ENCODE data around the gene TBC1D32.

The TBC1D32 gene

DNA sequence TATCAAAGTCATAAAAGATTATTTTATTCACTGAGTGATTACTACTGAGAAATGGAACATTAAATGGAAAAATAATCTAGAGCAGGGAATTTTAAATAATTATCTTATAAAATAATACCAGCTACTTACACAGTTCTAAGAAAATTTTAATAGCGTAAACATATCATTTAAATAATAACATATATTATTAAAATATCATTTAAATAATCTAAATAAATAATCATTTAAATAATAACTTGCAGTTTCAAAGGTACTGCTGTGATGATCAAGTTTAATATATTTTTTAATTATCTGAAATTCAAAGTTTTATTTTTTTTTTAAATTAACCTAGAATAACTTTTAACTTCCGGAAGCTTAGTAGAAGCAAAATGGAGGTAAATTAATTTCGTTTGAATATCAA, 301.2 kb downstream of the TBC1D32 start:
- DNase-seq (ENCODE audit: insufficient read length): no peak
- TF ChIP-seq TAF1 (IDR thresholded peaks at IDR 0.05; ENCODE audit: borderline replicate concordance, low read depth, low read length): no peak
- no peak for TF ChIP-seq POLR2A (IDR thresholded peaks at IDR 0.05; ENCODE audit: low read depth, low read length)
- no peak for TF ChIP-seq POLR2AphosphoS5 (IDR thresholded peaks at IDR 0.05; ENCODE audit: low read depth, low read length)
- FAIRE-seq: no peak

DNA sequence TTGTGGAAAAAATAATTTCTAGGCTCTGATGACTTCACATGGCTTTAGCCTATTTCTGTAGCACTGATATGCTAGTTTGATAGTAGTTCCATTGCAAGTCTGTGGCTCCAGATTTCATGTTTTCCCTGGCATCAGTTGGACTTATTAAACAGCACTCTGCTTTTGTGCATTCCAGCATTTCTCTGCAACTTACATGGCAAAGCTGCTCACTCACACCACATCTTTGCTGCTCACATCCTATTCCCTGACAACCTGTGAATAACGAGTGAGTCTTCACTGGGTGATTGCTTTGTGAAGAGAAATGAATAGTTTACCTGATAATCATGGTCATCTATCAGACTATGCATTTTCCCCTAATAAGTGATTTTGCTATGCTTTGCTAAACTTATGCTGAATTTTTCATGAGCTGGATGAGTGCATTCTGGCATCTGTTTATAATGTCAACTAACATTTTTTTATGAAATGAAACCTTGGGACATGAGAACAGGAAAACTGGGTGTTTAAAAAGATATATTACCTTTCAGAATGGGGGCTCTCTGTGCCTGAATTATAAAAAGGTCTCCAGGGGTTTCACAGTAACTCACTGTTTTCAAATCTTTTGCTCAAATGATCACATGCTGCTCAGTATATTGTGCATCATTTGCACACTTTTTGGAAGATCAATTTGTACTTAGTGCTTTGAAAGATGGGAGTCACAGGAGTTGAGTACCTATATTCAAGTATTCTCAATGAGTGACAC, 301.8 kb downstream of the TBC1D32 start:
- no peak for DNase-seq (ENCODE audit: insufficient read length)
- TF ChIP-seq TAF1 (IDR thresholded peaks at IDR 0.05; ENCODE audit: borderline replicate concordance, low read depth, low read length): no peak
- TF ChIP-seq POLR2AphosphoS5 (IDR thresholded peaks at IDR 0.05; ENCODE audit: low read depth, low read length): no peak
- no peak for TF ChIP-seq POLR2A (IDR thresholded peaks at IDR 0.05; ENCODE audit: low read depth, low read length)
- no peak for FAIRE-seq
